ENCODE results near the gene WNT11. TPM values are rescaled to one million over a fixed set of nuclear protein-coding genes. Genes with fewer than 3 reads are reported as not detected.

Gene WNT11
- total RNA-seq, 3 donors from 2014 or later (not counting 1 experiment from before 2014, with no cell fraction given): 0.47 to 1.3 (median 0.80) TPM

GRCh38 chr11:76173663-76174062 is 32.6 kb downstream of the WNT11 start:
- no peak overlapping the region for H3K4me3 ChIP-seq (ENCODE audit: low read length)
- H3K9me3 ChIP-seq (ENCODE audit: control insufficient read depth, insufficient read depth, low read length): no peaks in the 10 kb centered on the region
- peaks cover 10 to 17% of the 10 kb centered on the region in 2 donors for H3K4me1 Mint-ChIP-seq
- H3K27me3 ChIP-seq (ENCODE audit: control insufficient read depth, insufficient read depth, low read length): no peaks in the 10 kb centered on the region
- ATAC-seq (no peak), DNase-seq (no peak)
- no peaks in the 10 kb centered on the region for H3K36me3 ChIP-seq (ENCODE audit: control insufficient read depth, insufficient read depth, low read length)
- H3K27ac Mint-ChIP-seq: no peak overlapping the region
- 68% methylated on average over 8 of the region's 8 CpGs for WGBS (ENCODE audit: insufficient coverage)
- intact Hi-C loops (cut with micrococcal nuclease): no loop called here
- no peaks in the 10 kb centered on the region for H3K36me3 Mint-ChIP-seq
- no peak overlapping the region for H3K27ac ChIP-seq (ENCODE audit: low read length)
- peaks cover 9% of the 10 kb centered on the region for H3K4me1 ChIP-seq (ENCODE audit: control insufficient read depth, insufficient read depth, low read length)
- TF ChIP-seq CTCF (IDR thresholded peaks at IDR 0.05): no peak
- no peaks in the 10 kb centered on the region for H3K27me3 Mint-ChIP-seq (ENCODE audit: low read depth in 2 of 2)
- H3K4me3 Mint-ChIP-seq: no peak overlapping the region
- no peaks in the 10 kb centered on the region for H3K9me3 Mint-ChIP-seq

- Mint-ChIP-seq H3K36me3 (no peaks in the 10 kb centered on the region), H3K27ac (no peak overlapping the region), H3K4me3 (no peak overlapping the region), H3K4me1 (peaks cover 10 to 17% of the 10 kb centered on the region in 2 donors), H3K9me3 (no peaks in the 10 kb centered on the region), H3K27me3 (ENCODE audit: low read depth in 2 of 2) (no peaks in the 10 kb centered on the region)
- no peak for TF ChIP-seq CTCF (IDR thresholded peaks at IDR 0.05)
- intact Hi-C loops (cut with micrococcal nuclease): no loop called here
- no peaks in the 10 kb centered on the region for H3K9me3 ChIP-seq (ENCODE audit: control insufficient read depth, insufficient read depth, low read length)
- H3K4me1 ChIP-seq (ENCODE audit: control insufficient read depth, insufficient read depth, low read length): peaks cover 9% of the 10 kb centered on the region
- H3K27me3 ChIP-seq (ENCODE audit: control insufficient read depth, insufficient read depth, low read length): no peaks in the 10 kb centered on the region
- no peaks in the 10 kb centered on the region for H3K36me3 ChIP-seq (ENCODE audit: control insufficient read depth, insufficient read depth, low read length)
- ATAC-seq (no peak), DNase-seq (no peak)
- no peak overlapping the region for H3K27ac ChIP-seq (ENCODE audit: low read length)
- WGBS (ENCODE audit: insufficient coverage): 86% methylated on average over 13 of the region's 13 CpGs
- H3K4me3 ChIP-seq (ENCODE audit: low read length): no peak overlapping the region
Observed at GRCh38 chr11:76172583-76172982, 33.7 kb downstream of the WNT11 start.

- intact Hi-C loops (cut with micrococcal nuclease): no loop called here
- TF ChIP-seq CTCF (IDR thresholded peaks at IDR 0.05): no peak
- peaks cover 15% of the 10 kb centered on the region for H3K4me1 ChIP-seq (ENCODE audit: control insufficient read depth, insufficient read depth, low read length)
- H3K27me3 Mint-ChIP-seq (ENCODE audit: low read depth in 2 of 2): no peaks in the 10 kb centered on the region
- no peaks in the 10 kb centered on the region for H3K27me3 ChIP-seq (ENCODE audit: control insufficient read depth, insufficient read depth, low read length)
- WGBS (ENCODE audit: insufficient coverage): 91% methylated on average over 4 of the region's 4 CpGs
- no peaks in the 10 kb centered on the region for H3K36me3 ChIP-seq (ENCODE audit: control insufficient read depth, insufficient read depth, low read length)
- DNase-seq (no peak), ATAC-seq (no peak)
- H3K27ac Mint-ChIP-seq: no peak overlapping the region
- no peaks in the 10 kb centered on the region for H3K36me3 Mint-ChIP-seq
- no peaks in the 10 kb centered on the region for H3K9me3 ChIP-seq (ENCODE audit: control insufficient read depth, insufficient read depth, low read length)
- no peak overlapping the region for H3K4me3 ChIP-seq (ENCODE audit: low read length)
- H3K27ac ChIP-seq (ENCODE audit: low read length): no peak overlapping the region
- peaks cover 10 to 17% of the 10 kb centered on the region in 2 donors for H3K4me1 Mint-ChIP-seq
- no peaks in the 10 kb centered on the region for H3K9me3 Mint-ChIP-seq
- H3K4me3 Mint-ChIP-seq: no peak overlapping the region
Observed at GRCh38 chr11:76170468-76170867, 35.8 kb downstream of the WNT11 start.

- no peaks in the 10 kb centered on the region for H3K27me3 Mint-ChIP-seq (ENCODE audit: low read depth in 2 of 2)
- Histone ChIP-seq H3K4me1 (ENCODE audit: control insufficient read depth, insufficient read depth, low read length) (peaks cover 15% of the 10 kb centered on the region), H3K27ac (ENCODE audit: low read length) (no peak overlapping the region), H3K36me3 (ENCODE audit: control insufficient read depth, insufficient read depth, low read length) (no peaks in the 10 kb centered on the region), H3K27me3 (ENCODE audit: control insufficient read depth, insufficient read depth, low read length) (no peaks in the 10 kb centered on the region), H3K9me3 (ENCODE audit: control insufficient read depth, insufficient read depth, low read length) (no peaks in the 10 kb centered on the region), H3K4me3 (ENCODE audit: low read length) (no peak overlapping the region)
- no peak overlapping the region for H3K4me3 Mint-ChIP-seq
- 74% methylated on average over 15 of the region's 15 CpGs for WGBS (ENCODE audit: insufficient coverage)
- ATAC-seq: no peak
- DNase-seq: no peak
- no peaks in the 10 kb centered on the region for H3K36me3 Mint-ChIP-seq
- no peak overlapping the region for H3K27ac Mint-ChIP-seq
- peaks cover 10 to 15% of the 10 kb centered on the region in 2 donors for H3K4me1 Mint-ChIP-seq
- intact Hi-C loops (cut with micrococcal nuclease): no loop called here
- TF ChIP-seq CTCF (IDR thresholded peaks at IDR 0.05): no peak
- H3K9me3 Mint-ChIP-seq: no peaks in the 10 kb centered on the region
Observed at GRCh38 chr11:76169473-76169896, 36.8 kb downstream of the WNT11 start.

Measured in natural killer cell (primary cell).